K562 (cell line): Measurements from ENCODE around the gene NISCH. TPM values are rescaled to one million over a fixed set of nuclear protein-coding genes. Genes with fewer than 3 reads are reported as not detected.

ENCODE experiments used
- BRCA1 ChIP-seq, 2 experiments: fragments of 450-650 bp in 1 of 2; sonication (generic) in 1 of 2; formaldehyde crosslinking in 1 of 2; IDR thresholded peaks; 2 replicates each; pipeline versions ENCODE4 v1.5.0 to v1.6.1; 2017 to 2020; ENCODE audit warnings: mild to moderate bottlenecking in 1 of 2, missing genetic modification reagents in 1 of 2
- GABPA ChIP-seq: fragments of 200-800 bp; sonication (Bioruptor generic); conservative IDR thresholded peaks from 2 replicates; pipeline ENCODE4 v1.6.1; 2016; ENCODE audit warnings: low read depth, missing genetic modification characterization, missing compliant biosample characterization
- HLTF ChIP-seq: fragments of 450-650 bp; IDR thresholded peaks from 2 replicates; pipeline ENCODE4 v1.6.1; 2016
- JUND ChIP-seq, 2 experiments: IDR thresholded peaks; 2 replicates in 1 of 2; 3 replicates in 1 of 2; pipeline ENCODE4 v1.6.1; 2011; ENCODE audit warnings: borderline replicate concordance in 2 of 2, low read depth in 2 of 2, low read length in 2 of 2, improper control_type of control experiment in 1 of 2, missing biosample characterization in 1 of 2, missing genetic modification characterization in 1 of 2, missing genetic modification reagents in 1 of 2
- KAT8 ChIP-seq: fragments of 450-650 bp; IDR thresholded peaks from 2 replicates; pipeline ENCODE4 v1.6.1; 2016; ENCODE audit warnings: low read depth, mild to moderate bottlenecking
- MCM5 ChIP-seq: fragments of 450-650 bp; IDR thresholded peaks from 2 replicates; pipeline ENCODE4 v1.6.1; 2016; ENCODE audit warnings: low read depth
- MCM7 ChIP-seq, 2 experiments: fragments of 450-650 bp; IDR thresholded peaks; 2 replicates each; pipeline ENCODE4 v1.6.1; 2016 to 2018
- POLR3A ChIP-seq: IDR thresholded peaks from 2 replicates; pipeline ENCODE4 v1.6.1; 2011; ENCODE audit warnings: borderline replicate concordance, mild to moderate bottlenecking, moderate library complexity; ENCODE audit not compliant: insufficient read length, insufficient read depth; ENCODE audit errors: extremely low read depth
- RBM14 ChIP-seq: fragments of 200-400 bp; formaldehyde crosslinking; IDR thresholded peaks from 2 replicates; pipeline ENCODE4 v1.6.1; 2018; ENCODE audit warnings: low read depth, mild to moderate bottlenecking, low read length, moderate library complexity, borderline replicate concordance; ENCODE audit not compliant: insufficient read depth
- SMARCA5 ChIP-seq: fragments of 450-650 bp; IDR thresholded peaks from 2 replicates; pipeline ENCODE4 v1.6.1; 2016
- TEAD2 ChIP-seq: fragments of 450-650 bp; IDR thresholded peaks from 2 replicates; pipeline ENCODE4 v1.6.1; 2016; ENCODE audit warnings: missing genetic modification characterization, control low read depth, missing compliant biosample characterization
- ZBTB1 ChIP-seq: sonication (generic); formaldehyde crosslinking; IDR thresholded peaks from 2 replicates; pipeline ENCODE4 v1.8.1; 2023; ENCODE audit warnings: missing genetic modification reagents, low read depth, mild to moderate bottlenecking, borderline replicate concordance
- ZNF197 ChIP-seq: fragments of 200-800 bp; sonication (Bioruptor generic); IDR thresholded peaks from 2 replicates; pipeline ENCODE4 v1.6.1; 2016; ENCODE audit warnings: low read depth, missing genetic modification characterization, missing compliant biosample characterization
- ZNF274 ChIP-seq: IDR thresholded peaks from 2 replicates; pipeline ENCODE4 v1.6.1; 2011; ENCODE audit warnings: low read depth, mild to moderate bottlenecking, low read length, moderate library complexity, borderline replicate concordance
- ZNF444 ChIP-seq: fragments of 250-450 bp; sonication (Bioruptor Pico); IDR thresholded peaks from 2 replicates; pipeline ENCODE4 v1.4.0; 2020; ENCODE audit warnings: mild to moderate bottlenecking, moderate library complexity
- ZNF780A ChIP-seq: fragments of 250-450 bp; sonication (Bioruptor Pico); IDR thresholded peaks from 2 replicates; pipeline ENCODE4 v1.5.0; 2021; ENCODE audit warnings: mild to moderate bottlenecking
- polyA plus RNA-seq, 8 experiments: library from polyadenylated mRNA; depleted of rRNA in 4 of 8; stranded (reverse) in 5 of 8; unstranded in 3 of 8; fragments of >200 nt; fragmentation: Nextera tagmentation in 2 of 8; fragmentation: Illumina TruSeq in 1 of 8; extraction: Ambion mirVana in 2 of 8; extraction: Trizol in 1 of 8; gene quantifications; 2 replicates each; pipeline versions ENCODE4 v1.2.1 to v1.2.3, GENCODE V29; 2011 to 2014; ENCODE audit warnings: inconsistent platforms in 1 of 8, missing spikeins in 1 of 8
- total RNA-seq, 7 experiments: library from RNA; depleted of rRNA in 6 of 7; stranded (reverse); fragments of >200 nt in 6 of 7; fragmentation: Illumina TruSeq in 2 of 7; extraction: Trizol in 2 of 7; gene quantifications; 2 replicates each; pipeline versions ENCODE4 v1.2.1 to v1.2.3, GENCODE V29; 2011 to 2021; ENCODE audit warnings: low replicate concordance in 1 of 7
- TF ChIP-seq, protein P1 (sequence below): fragments of 250-450 bp; sonication (Bioruptor Pico); IDR thresholded peaks from 2 replicates; pipeline ENCODE4 v1.5.0; 2021
- TF ChIP-seq, protein P2 (sequence below): sonication (generic); formaldehyde crosslinking; IDR thresholded peaks from 2 replicates; pipeline ENCODE4 v1.8.1; 2023; ENCODE audit warnings: mild to moderate bottlenecking, missing genetic modification reagents
- TF ChIP-seq, protein P3 (sequence below): fragments of 250-450 bp; sonication (Bioruptor Pico); IDR thresholded peaks from 2 replicates; pipeline ENCODE4 v1.4.0; 2020; ENCODE audit warnings: mild to moderate bottlenecking
- TF ChIP-seq, protein P4 (sequence below): fragments of 450-650 bp; formaldehyde crosslinking; IDR thresholded peaks from 2 replicates; pipeline ENCODE4 v1.4.0; 2022; ENCODE audit warnings: mild to moderate bottlenecking, moderate library complexity

Gene NISCH
- total and polyA plus RNA-seq, 9 of the 15 experiments (the other 6 are each of a cell fraction or from before 2014, with no cell fraction given), result 0.44 to 43.5 (median 23.4) TPM

DNA sequence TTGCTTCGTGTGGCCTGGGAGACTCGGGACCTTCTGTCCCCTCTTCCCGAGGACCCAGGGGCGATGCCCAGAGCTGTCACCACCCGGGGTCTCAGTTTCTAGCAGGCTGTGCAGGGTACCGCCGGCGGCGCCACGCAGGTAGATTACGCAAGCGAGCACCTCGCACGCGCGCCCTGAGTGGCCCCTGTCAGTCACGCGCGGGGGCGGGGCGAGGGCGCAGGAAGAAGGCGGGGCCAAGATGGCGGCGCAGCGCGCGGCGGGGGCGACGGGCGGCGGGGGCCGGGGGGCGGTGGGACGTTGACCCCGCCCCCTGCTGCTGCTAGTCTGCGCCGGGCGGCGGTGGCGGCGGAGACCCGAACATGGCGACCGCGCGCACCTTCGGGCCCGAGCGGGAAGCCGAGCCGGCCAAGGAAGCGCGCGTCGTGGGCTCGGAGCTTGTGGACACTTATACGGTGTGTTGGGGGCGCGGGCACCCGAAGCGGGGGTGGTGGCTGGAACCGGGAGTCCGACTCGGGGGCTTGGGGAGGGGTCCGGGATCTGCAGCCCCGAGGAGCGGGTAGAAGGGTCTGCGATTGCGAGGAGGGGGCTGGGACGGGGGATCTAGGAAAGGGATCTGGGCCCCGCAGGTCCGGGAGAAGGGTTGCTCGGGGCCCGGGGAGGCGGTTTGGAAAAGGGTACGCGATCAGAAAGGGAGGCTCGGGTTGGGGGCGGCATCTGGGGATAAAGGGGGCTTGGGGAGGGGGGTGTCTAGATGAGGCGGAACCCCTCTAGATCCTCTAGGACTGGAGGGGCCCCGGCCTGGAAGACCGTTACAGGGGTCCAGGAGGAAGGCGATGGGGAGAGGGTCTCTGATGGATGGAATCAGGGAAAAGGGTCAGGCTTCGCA lies at the start of gene NISCH (continued):
- TF ChIP-seq ZBTB1, result no peak
- no peak for TF ChIP-seq MCM5
- TF ChIP-seq ZNF444 (CRISPR knock-in tag), result no peak
- no peak for TF ChIP-seq ZNF197 (CRISPR knock-in tag)
- TF ChIP-seq BRCA1 (IDR thresholded peaks at IDR 0.05), result no peak
- no peak for TF ChIP-seq BRCA1 (CRISPR knock-in tag; IDR thresholded peaks at IDR 0.05)
- no peak for TF ChIP-seq KAT8
- no peak; the same call in 1 of the 2 replicates for TF ChIP-seq GABPA
- TF ChIP-seq, protein P1, sequence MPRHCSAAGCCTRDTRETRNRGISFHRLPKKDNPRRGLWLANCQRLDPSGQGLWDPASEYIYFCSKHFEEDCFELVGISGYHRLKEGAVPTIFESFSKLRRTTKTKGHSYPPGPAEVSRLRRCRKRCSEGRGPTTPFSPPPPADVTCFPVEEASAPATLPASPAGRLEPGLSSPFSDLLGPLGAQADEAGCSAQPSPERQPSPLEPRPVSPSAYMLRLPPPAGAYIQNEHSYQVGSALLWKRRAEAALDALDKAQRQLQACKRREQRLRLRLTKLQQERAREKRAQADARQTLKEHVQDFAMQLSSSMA (CRISPR knock-in tag), result no peak
- TF ChIP-seq TEAD2, result no peak
- TF ChIP-seq JUND (IDR thresholded peaks at IDR 0.05; ENCODE audit: borderline replicate concordance, low read depth, low read length), result no peak
- TF ChIP-seq JUND (tag; IDR thresholded peaks at IDR 0.05; ENCODE audit: borderline replicate concordance, low read depth, low read length), result no peak; the same call in 2 of the 3 replicates
- TF ChIP-seq, protein P2, sequence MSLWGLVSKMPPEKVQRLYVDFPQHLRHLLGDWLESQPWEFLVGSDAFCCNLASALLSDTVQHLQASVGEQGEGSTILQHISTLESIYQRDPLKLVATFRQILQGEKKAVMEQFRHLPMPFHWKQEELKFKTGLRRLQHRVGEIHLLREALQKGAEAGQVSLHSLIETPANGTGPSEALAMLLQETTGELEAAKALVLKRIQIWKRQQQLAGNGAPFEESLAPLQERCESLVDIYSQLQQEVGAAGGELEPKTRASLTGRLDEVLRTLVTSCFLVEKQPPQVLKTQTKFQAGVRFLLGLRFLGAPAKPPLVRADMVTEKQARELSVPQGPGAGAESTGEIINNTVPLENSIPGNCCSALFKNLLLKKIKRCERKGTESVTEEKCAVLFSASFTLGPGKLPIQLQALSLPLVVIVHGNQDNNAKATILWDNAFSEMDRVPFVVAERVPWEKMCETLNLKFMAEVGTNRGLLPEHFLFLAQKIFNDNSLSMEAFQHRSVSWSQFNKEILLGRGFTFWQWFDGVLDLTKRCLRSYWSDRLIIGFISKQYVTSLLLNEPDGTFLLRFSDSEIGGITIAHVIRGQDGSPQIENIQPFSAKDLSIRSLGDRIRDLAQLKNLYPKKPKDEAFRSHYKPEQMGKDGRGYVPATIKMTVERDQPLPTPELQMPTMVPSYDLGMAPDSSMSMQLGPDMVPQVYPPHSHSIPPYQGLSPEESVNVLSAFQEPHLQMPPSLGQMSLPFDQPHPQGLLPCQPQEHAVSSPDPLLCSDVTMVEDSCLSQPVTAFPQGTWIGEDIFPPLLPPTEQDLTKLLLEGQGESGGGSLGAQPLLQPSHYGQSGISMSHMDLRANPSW (CRISPR knock-in tag), result no peak
- TF ChIP-seq, protein P3, sequence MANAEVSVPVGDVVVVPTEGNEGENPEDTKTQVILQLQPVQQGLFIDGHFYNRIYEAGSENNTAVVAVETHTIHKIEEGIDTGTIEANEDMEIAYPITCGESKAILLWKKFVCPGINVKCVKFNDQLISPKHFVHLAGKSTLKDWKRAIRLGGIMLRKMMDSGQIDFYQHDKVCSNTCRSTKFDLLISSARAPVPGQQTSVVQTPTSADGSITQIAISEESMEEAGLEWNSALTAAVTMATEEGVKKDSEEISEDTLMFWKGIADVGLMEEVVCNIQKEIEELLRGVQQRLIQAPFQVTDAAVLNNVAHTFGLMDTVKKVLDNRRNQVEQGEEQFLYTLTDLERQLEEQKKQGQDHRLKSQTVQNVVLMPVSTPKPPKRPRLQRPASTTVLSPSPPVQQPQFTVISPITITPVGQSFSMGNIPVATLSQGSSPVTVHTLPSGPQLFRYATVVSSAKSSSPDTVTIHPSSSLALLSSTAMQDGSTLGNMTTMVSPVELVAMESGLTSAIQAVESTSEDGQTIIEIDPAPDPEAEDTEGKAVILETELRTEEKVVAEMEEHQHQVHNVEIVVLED (CRISPR knock-in tag), result peak; percentile 55
- TF ChIP-seq ZNF274, result no peak
- TF ChIP-seq HLTF, result no peak
- TF ChIP-seq SMARCA5, result no peak
- TF ChIP-seq ZNF780A (CRISPR knock-in tag), result no peak
- no peak for TF ChIP-seq MCM7 (IDR thresholded peaks at IDR 0.05)
- TF ChIP-seq RBM14, result no peak
- no peak for TF ChIP-seq POLR3A
- TF ChIP-seq, protein P4, sequence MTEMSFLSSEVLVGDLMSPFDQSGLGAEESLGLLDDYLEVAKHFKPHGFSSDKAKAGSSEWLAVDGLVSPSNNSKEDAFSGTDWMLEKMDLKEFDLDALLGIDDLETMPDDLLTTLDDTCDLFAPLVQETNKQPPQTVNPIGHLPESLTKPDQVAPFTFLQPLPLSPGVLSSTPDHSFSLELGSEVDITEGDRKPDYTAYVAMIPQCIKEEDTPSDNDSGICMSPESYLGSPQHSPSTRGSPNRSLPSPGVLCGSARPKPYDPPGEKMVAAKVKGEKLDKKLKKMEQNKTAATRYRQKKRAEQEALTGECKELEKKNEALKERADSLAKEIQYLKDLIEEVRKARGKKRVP, result no peak
